GM19023 (cell line): ENCODE results near the gene NRBP1.

Experiments used
- ATAC-seq: cut with Tn5 transposase; IDR thresholded peaks from one replicate; pipeline ENCODE4 v1.9.1; 2021; ENCODE audit warnings: mild to moderate bottlenecking, moderate library complexity; ENCODE audit not compliant: unreplicated experiment

NRBP1 gene

GRCh38 chr2:27489498-27490397, 61.3 kb downstream of the NRBP1 start, which contains the start of gene IFT172:
IFT172 (minus strand) TSS chr2:27489743; CDS start chr2:27489653, 90 bp downstream.
- peak; percentile 93 for ATAC-seq
